ENCODE measurements around the gene SNTB2. TPM values are rescaled to one million over a fixed set of nuclear protein-coding genes. Genes with fewer than 3 reads are reported as not detected.

The SNTB2 gene
- total RNA-seq, 1 donor from 2014 or later, result 6.1 TPM

Small RNA genes within 50 kb of the gene (small RNA-seq; reads per million reads assigned to genes)
- gene RF00019 (ENCODE audit: low replicate concordance) (not detected), gene RNU6-22P (ENCODE audit: low replicate concordance) (not detected)

Other genes starting within 250 kb of the SNTB2 start
- gene HAS3, start 81.5 kb upstream of the SNTB2 start, total RNA-seq, result 8.1 TPM
- 44.3 TPM for gene CHTF8, start 54.6 kb upstream of the SNTB2 start, total RNA-seq
- gene UTP4, start 54.5 kb upstream of the SNTB2 start, total RNA-seq, result 22.9 TPM
- 28.0 TPM for gene VPS4A, start 124.2 kb downstream of the SNTB2 start, total RNA-seq
- 9.3 TPM for gene PDF, start 143.4 kb downstream of the SNTB2 start, total RNA-seq
- gene COG8, start 152.4 kb downstream of the SNTB2 start, total RNA-seq, result 32.9 TPM
- gene NIP7, start 152.6 kb downstream of the SNTB2 start, total RNA-seq, result 11.3 TPM
- not detected for gene TMED6, start 164.6 kb downstream of the SNTB2 start, total RNA-seq
- 37.4 TPM for gene TERF2, start 198.8 kb downstream of the SNTB2 start, total RNA-seq
- gene CYB5B, start 237.5 kb downstream of the SNTB2 start, total RNA-seq, result 31.0 TPM

All from temporal lobe (tissue), 2 donors.